Measurements from ENCODE around the gene STAT5B. TPM values are rescaled to one million over a fixed set of nuclear protein-coding genes. Genes with fewer than 3 reads are reported as not detected.

Gene STAT5B
- total and polyA plus RNA-seq, 2 of the 13 experiments (the other 11 are each of a cell fraction or from before 2014, with no cell fraction given) = 21.0 to 42.8 TPM

DNA sequence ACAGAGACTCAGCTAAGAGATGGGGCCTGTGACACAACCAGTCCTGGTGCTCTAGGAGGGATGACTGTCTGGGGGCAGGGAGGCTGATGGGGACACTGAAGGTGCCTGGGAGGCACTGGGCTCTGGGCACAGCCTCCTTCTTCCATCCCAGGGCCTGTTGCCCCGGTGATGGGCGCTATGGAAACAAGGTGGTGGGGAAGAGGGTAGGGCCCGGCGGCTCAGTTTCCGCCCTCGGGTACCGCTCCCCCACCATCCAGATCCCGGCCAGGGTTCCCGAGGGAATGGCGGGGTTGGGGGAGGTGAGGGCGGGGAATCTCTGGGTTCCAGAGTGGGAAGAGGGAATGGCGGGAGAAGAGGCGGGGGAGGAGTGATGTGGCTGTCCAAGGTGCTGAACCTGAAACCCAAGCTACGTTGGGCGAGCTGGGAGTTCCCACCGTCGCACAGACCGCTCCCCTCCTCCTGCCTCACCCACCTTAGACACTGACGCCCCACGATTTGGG, 96.2 kb downstream of the STAT5B start (continued):
- TF ChIP-seq, protein P1, sequence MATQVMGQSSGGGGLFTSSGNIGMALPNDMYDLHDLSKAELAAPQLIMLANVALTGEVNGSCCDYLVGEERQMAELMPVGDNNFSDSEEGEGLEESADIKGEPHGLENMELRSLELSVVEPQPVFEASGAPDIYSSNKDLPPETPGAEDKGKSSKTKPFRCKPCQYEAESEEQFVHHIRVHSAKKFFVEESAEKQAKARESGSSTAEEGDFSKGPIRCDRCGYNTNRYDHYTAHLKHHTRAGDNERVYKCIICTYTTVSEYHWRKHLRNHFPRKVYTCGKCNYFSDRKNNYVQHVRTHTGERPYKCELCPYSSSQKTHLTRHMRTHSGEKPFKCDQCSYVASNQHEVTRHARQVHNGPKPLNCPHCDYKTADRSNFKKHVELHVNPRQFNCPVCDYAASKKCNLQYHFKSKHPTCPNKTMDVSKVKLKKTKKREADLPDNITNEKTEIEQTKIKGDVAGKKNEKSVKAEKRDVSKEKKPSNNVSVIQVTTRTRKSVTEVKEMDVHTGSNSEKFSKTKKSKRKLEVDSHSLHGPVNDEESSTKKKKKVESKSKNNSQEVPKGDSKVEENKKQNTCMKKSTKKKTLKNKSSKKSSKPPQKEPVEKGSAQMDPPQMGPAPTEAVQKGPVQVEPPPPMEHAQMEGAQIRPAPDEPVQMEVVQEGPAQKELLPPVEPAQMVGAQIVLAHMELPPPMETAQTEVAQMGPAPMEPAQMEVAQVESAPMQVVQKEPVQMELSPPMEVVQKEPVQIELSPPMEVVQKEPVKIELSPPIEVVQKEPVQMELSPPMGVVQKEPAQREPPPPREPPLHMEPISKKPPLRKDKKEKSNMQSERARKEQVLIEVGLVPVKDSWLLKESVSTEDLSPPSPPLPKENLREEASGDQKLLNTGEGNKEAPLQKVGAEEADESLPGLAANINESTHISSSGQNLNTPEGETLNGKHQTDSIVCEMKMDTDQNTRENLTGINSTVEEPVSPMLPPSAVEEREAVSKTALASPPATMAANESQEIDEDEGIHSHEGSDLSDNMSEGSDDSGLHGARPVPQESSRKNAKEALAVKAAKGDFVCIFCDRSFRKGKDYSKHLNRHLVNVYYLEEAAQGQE (IDR thresholded peaks at IDR 0.05; ENCODE audit: borderline replicate concordance in 1 of 2, low read depth in 1 of 2, low read length in 2 of 2) = peak; percentile 87 to 98
- 0 out of 2 replicates have a peak, but pooled peaks have one; percentile 72 for TF ChIP-seq CERS6 (CRISPR knock-in tag; IDR thresholded peaks at IDR 0.05)
- 0 out of 2 replicates have a peak, but pooled peaks have one; percentile 35 for TF ChIP-seq ZSCAN30 (CRISPR knock-in tag; IDR thresholded peaks at IDR 0.05)
- TF ChIP-seq ZFP62 (CRISPR knock-in tag; IDR thresholded peaks at IDR 0.05) = no peak
- TF ChIP-seq ZNF331 (CRISPR knock-in tag; IDR thresholded peaks at IDR 0.05) = peak; percentile 96
- peak; percentile 48 for TF ChIP-seq ZNF629 (CRISPR knock-in tag; conservative IDR thresholded peaks at IDR 0.05)
- TF ChIP-seq NR2C2 (CRISPR knock-in tag; IDR thresholded peaks at IDR 0.05; ENCODE audit: borderline replicate concordance) = no peak

- FAIRE-seq (no peak), DNase-seq (ENCODE audit: low spot score) (no peak), ATAC-seq (no peak)
- ChIA-PET POLR2A (interaction anchor here (1.1 to 3.6 kb wide), 3 partner anchors 9 to 26 kb away, joined by 4 to 19 read pairs (median 9); partner anchors contain the start of gene GHDC), CTCF (ENCODE audit: low intra/inter-chr PET ratio, low total read pairs) (no interaction called here)
- Histone ChIP-seq H3K27ac (ENCODE audit: extremely low read length, insufficient read depth, low read length) (no peak overlapping the region), H2AFZ (ENCODE audit: low read length) (no peak overlapping the region), H4K20me1 (ENCODE audit: insufficient read depth, low read length) (peaks cover 5% of the 10 kb centered on the region), H3K9ac (ENCODE audit: insufficient read depth, low read depth, low read length) (no peak overlapping the region), H3K79me2 (ENCODE audit: insufficient read depth, low read length) (no peaks in the 10 kb centered on the region), H3K4me2 (ENCODE audit: low read depth, low read length) (no peak overlapping the region), H3K9me3 (ENCODE audit: low read length) (no peaks in the 10 kb centered on the region), H3K4me1 (ENCODE audit: insufficient read depth, low read length) (peaks cover 50% of the 10 kb centered on the region), H3K4me3 (replicated peaks in 1 of 3; ENCODE audit: insufficient read depth in 1 of 3, low read depth in 2 of 3, low read length in 3 of 3) (no peak overlapping the region), H3K27me3 (ENCODE audit: control insufficient read depth in 1 of 2, insufficient read depth in 2 of 2, low read length in 2 of 2) (peaks cover 0 to 15% of the 10 kb centered on the region in 2 experiments; a peak in 3 of 5 replicates), H3K36me3 (replicated peaks in 1 of 2; ENCODE audit: control insufficient read depth in 1 of 2, insufficient read depth in 2 of 2, low read length in 2 of 2) (no peaks in the 10 kb centered on the region)
- BruUV-seq (replicated peaks) = no TSS peak
- TF ChIP-seq MNT (IDR thresholded peaks at IDR 0.05) (peak; percentile 61), MAZ (IDR thresholded peaks at IDR 0.05; ENCODE audit: borderline replicate concordance, low read depth, low read length) (no peak), MAZ (CRISPR knock-in tag; IDR thresholded peaks at IDR 0.05; ENCODE audit: low read depth) (0 out of 2 replicates have a peak, but pooled peaks have one; percentile 15), TCF12 (IDR thresholded peaks at IDR 0.05) (no peak), TCF12 (CRISPR knock-in tag; IDR thresholded peaks at IDR 0.05) (no peak)
- TF ChIP-seq, protein P2, sequence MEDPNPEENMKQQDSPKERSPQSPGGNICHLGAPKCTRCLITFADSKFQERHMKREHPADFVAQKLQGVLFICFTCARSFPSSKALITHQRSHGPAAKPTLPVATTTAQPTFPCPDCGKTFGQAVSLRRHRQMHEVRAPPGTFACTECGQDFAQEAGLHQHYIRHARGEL (CRISPR knock-in tag; IDR thresholded peaks at IDR 0.05) = no peak
- 0% methylated on average over 1 of the region's 1 CpG for WGBS (ENCODE audit: low lambda C conversion rate)
- in situ Hi-C loops (cut with HindIII; ENCODE audit: extremely low pct_ligation_motif_present, low pct_unique_long_range_greater_than_20kb) (no loop called here), intact Hi-C loops (cut with micrococcal nuclease; ENCODE audit: unreplicated experiment) (no loop called here)
Observed at GRCh38 chr17:42179335-42179734, 96.9 kb downstream of the STAT5B start.
